PC-9 (cell line): Measurements from ENCODE around the gene SCARB1. TPM values are rescaled to one million over a fixed set of nuclear protein-coding genes. Genes with fewer than 3 reads are reported as not detected.

Source experiments
- BruUV-seq: library from RNA; stranded (reverse); fragments of 400-500 nt; replicated peaks from 2 replicates; lab custom pipeline; 2021; lab: Mats Ljungman, UMichigan
- CTCF ChIA-PET: fragments of 300-600 bp; sonication (Branson Sonifier 250); formaldehyde crosslinking; loops from one replicate; lab custom pipeline; 2022; ENCODE audit warnings: antibody characterized with exemption; lab: Charles Lee
- POLR2A ChIA-PET: fragments of 300-600 bp; sonication (Branson Sonifier 250); formaldehyde crosslinking; loops from one replicate; lab custom pipeline; 2022; ENCODE audit warnings: antibody characterized with exemption; ENCODE audit not compliant: unreplicated experiment; lab: Charles Lee
- DNase-seq, 2 experiments: peaks; one replicate each; pipeline versions ENCODE4 v3.0.0 to v3.0.0-alpha.2; 2015 to 2022; ENCODE audit warnings: mixed read lengths in 1 of 2
- H2AFZ ChIP-seq: fragments of 200-600 bp; sonication (generic); 2 replicates; pipeline ENCODE4 v1.8.1; 2017; ENCODE audit warnings: antibody characterized with exemption
- H3F3A ChIP-seq: fragments of 200-600 bp; sonication (generic); 2 replicates; pipeline ENCODE4 v1.8.1; 2017; ENCODE audit warnings: antibody characterized with exemption, mild to moderate bottlenecking, low read depth; ENCODE audit not compliant: insufficient read depth
- H3K27ac ChIP-seq: fragments of 200-600 bp; sonication (generic); 2 replicates; pipeline ENCODE4 v1.6.1; 2016; ENCODE audit warnings: mixed run types
- H3K27me3 ChIP-seq: fragments of 200-600 bp; sonication (generic); 2 replicates; pipeline ENCODE4 v1.6.1; 2016; ENCODE audit warnings: low read depth, mixed run types; ENCODE audit not compliant: insufficient read depth
- H3K36me3 ChIP-seq: fragments of 200-600 bp; sonication (generic); 2 replicates; pipeline ENCODE4 v1.6.1; 2016; ENCODE audit warnings: low read depth, mixed run types
- H3K4me1 ChIP-seq: fragments of 200-600 bp; sonication (generic); replicated peaks from 2 replicates; pipeline ENCODE4 v1.6.1; 2016; ENCODE audit warnings: mixed run types; ENCODE audit not compliant: insufficient read depth
- H3K4me2 ChIP-seq: fragments of 200-600 bp; sonication (generic); 2 replicates; pipeline ENCODE4 v1.6.1; 2017; ENCODE audit warnings: mixed run types
- H3K4me3 ChIP-seq: fragments of 200-600 bp; sonication (generic); 2 replicates; pipeline ENCODE4 v1.6.1; 2016; ENCODE audit warnings: mixed run types
- H3K79me2 ChIP-seq: fragments of 200-600 bp; sonication (generic); 2 replicates; pipeline ENCODE4 v1.6.1; 2017; ENCODE audit warnings: low read depth, mixed run types
- H3K9me2 ChIP-seq: fragments of 200-600 bp; sonication (generic); 2 replicates; pipeline ENCODE4 v1.8.1; 2017; ENCODE audit warnings: mild to moderate bottlenecking; ENCODE audit not compliant: insufficient read depth
- H3K9me3 ChIP-seq: fragments of 200-600 bp; sonication (generic); 2 replicates; pipeline ENCODE4 v1.8.1; 2016; ENCODE audit warnings: low read depth; ENCODE audit not compliant: insufficient read depth
- H4K20me1 ChIP-seq: fragments of 200-600 bp; sonication (generic); 2 replicates; pipeline ENCODE4 v1.8.1; 2017; ENCODE audit not compliant: insufficient read depth
- CTCF ChIP-seq: fragments of 200-600 bp; sonication (generic); conservative IDR thresholded peaks from 2 replicates; pipeline ENCODE4 v1.6.1; 2017; ENCODE audit warnings: mixed run types, antibody characterized with exemption, mild to moderate bottlenecking, moderate library complexity
- EZH2 ChIP-seq: fragments of 200-600 bp; sonication (generic); IDR thresholded peaks from 2 replicates; pipeline ENCODE4 v1.8.0; 2017; ENCODE audit warnings: antibody characterized with exemption, low read depth
- intact Hi-C: fragments of 100-400 bp; cut with micrococcal nuclease; formaldehyde crosslinking; loops from one replicate; pipeline ENCODE4 v1.10.0; 2022; ENCODE audit not compliant: unreplicated experiment
- total RNA-seq: library from RNA; stranded (reverse); gene quantifications from 2 replicates; pipeline ENCODE4 v1.2.3, GENCODE V29; 2021

The SCARB1 gene
- total RNA-seq, 1 experiment from 2014 or later, result 49.6 TPM

- no peak for DNase-seq
- no peak overlapping the region for H3K4me2 ChIP-seq
- no peaks in the 10 kb centered on the region for H4K20me1 ChIP-seq
- ChIA-PET POLR2A (no interaction called here), CTCF (no interaction called here)
- no peak overlapping the region for H3K4me3 ChIP-seq
- H3F3A ChIP-seq, result 0 out of 2 replicates have a peak, but pooled peaks cover under 1% of the 10 kb centered on the region
- no peaks in the 10 kb centered on the region for H3K36me3 ChIP-seq
- BruUV-seq, result no TSS peak
- H2AFZ ChIP-seq, result no peak overlapping the region
- H3K9me3 ChIP-seq, result no peaks in the 10 kb centered on the region
- intact Hi-C loops, result no loop called here
- no peaks in the 10 kb centered on the region for H3K27me3 ChIP-seq
- no peak overlapping the region for H3K27ac ChIP-seq
- H3K79me2 ChIP-seq, result no peaks in the 10 kb centered on the region
- H3K9me2 ChIP-seq, result no peaks in the 10 kb centered on the region
- H3K4me1 ChIP-seq, result no peaks in the 10 kb centered on the region
- TF ChIP-seq CTCF (no peak), EZH2 (no peak)
These were observed 53.8 kb downstream of the SCARB1 start for GRCh38 chr12:124809878-124810277.

- H4K20me1 ChIP-seq, result no peaks in the 10 kb centered on the region
- no peaks in the 10 kb centered on the region for H3K9me2 ChIP-seq
- H3K36me3 ChIP-seq, result no peaks in the 10 kb centered on the region
- peaks cover 5% of the 10 kb centered on the region; the same call in 1 of the 2 replicates for H3F3A ChIP-seq
- H3K4me2 ChIP-seq, result no peak overlapping the region
- intact Hi-C loops, result no loop called here
- no peak overlapping the region for H2AFZ ChIP-seq
- no peak overlapping the region for H3K4me3 ChIP-seq
- DNase-seq, result no peak
- ChIA-PET CTCF (no interaction called here), POLR2A (no interaction called here)
- no peaks in the 10 kb centered on the region for H3K79me2 ChIP-seq
- BruUV-seq, result no TSS peak
- no peak for TF ChIP-seq EZH2
- TF ChIP-seq CTCF, result no peak
- no peaks in the 10 kb centered on the region for H3K27me3 ChIP-seq
- H3K9me3 ChIP-seq, result no peaks in the 10 kb centered on the region
- H3K4me1 ChIP-seq, result 0 out of 2 replicates have a peak, but pooled peaks cover 2% of the 10 kb centered on the region
- no peak overlapping the region for H3K27ac ChIP-seq
These were observed 54.3 kb downstream of the SCARB1 start for GRCh38 chr12:124809391-124809790.

- H3F3A ChIP-seq, result peaks cover 7% of the 10 kb centered on the region; the same call in 1 of the 2 replicates
- POLR2A ChIA-PET, result interaction anchor here (0.6 kb wide), 1 partner anchor 96 kb away, joined by 5 read pairs; no protein-coding TSS in a partner anchor
- no peaks in the 10 kb centered on the region for H4K20me1 ChIP-seq
- no peak overlapping the region for H3K4me3 ChIP-seq
- no peaks in the 10 kb centered on the region for H3K9me3 ChIP-seq
- no TSS peak for BruUV-seq
- no peaks in the 10 kb centered on the region for H3K27me3 ChIP-seq
- TF ChIP-seq CTCF (no peak), EZH2 (no peak)
- no peaks in the 10 kb centered on the region for H3K36me3 ChIP-seq
- H3K27ac ChIP-seq, result no peak overlapping the region
- DNase-seq, result no peak
- H3K9me2 ChIP-seq, result no peaks in the 10 kb centered on the region
- intact Hi-C loops, result no loop called here
- H3K4me1 ChIP-seq, result peaks cover 7% of the 10 kb centered on the region; the same call in 1 of the 2 replicates
- H3K4me2 ChIP-seq, result no peak overlapping the region
- no peaks in the 10 kb centered on the region for H3K79me2 ChIP-seq
- CTCF ChIA-PET, result no interaction called here
- no peak overlapping the region for H2AFZ ChIP-seq
These were observed 55.4 kb downstream of the SCARB1 start for GRCh38 chr12:124808272-124808671.
